ENCODE results near the gene SLCO1B1.
"Not testable (repeated sequence)": the region's sequence is repeated elsewhere in the genome, so short reads cannot be mapped to it uniquely, and the experiment has no call there.

Gene SLCO1B1

DNA sequence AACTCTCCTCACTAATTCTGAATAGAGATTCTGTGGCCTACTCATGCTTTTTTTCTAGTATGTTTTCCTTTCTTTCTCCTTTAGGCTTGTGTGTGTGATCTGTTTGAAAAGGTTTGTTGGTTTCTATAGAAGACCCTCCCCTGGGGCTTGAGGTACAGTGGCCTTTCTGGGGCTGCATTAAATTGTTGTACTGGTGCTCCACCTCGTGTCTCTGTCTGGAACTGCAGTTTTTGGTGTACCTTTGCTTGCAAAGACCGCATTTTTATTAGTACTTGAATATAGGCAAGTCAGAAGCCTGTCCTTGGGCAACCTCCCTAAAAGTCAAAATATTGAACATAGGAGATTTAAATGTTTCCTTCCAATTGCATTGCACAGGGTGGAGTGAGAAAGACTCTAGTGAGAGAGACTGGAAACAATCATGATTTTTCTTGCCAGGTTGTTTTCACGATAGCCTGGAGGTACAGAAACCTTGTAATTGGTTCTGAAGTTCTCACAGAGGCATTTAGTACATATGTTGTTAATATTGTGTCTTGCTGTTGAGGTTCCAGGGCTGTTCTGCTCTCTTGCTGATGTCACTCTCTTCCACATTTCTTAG, 39.0 kb downstream of the SLCO1B1 start:
- DNase-seq, result no peak
- no peaks in the 10 kb centered on the region for H3K36me3 Mint-ChIP-seq (ENCODE audit: low read depth)
- H3K4me1 Mint-ChIP-seq (ENCODE audit: low read depth), result no peaks in the 10 kb centered on the region
- no peaks in the 10 kb centered on the region for H3K27me3 Mint-ChIP-seq
- peaks cover 7% of the 10 kb centered on the region for H3K9me3 Mint-ChIP-seq
- no peak overlapping the region for H3K4me3 Mint-ChIP-seq
- no peak overlapping the region for H3K27ac Mint-ChIP-seq

DNA sequence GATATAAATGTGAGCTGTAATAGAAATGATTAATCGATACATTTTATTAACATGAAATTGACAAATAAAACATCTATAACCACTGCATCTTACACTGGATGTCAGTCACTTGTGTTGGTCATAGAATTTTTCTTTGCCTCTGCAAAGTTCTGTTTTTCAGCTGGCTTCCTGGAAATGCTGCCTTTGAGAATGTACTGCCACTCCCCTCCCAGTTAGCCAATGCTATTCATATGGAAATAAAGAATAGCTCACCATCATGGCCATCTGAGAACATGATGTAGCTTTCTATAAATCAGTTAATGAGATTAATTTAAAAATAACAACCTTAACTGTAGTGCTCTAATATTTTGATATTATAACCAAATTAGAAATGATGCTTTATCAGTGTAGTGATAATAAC, 41.1 kb downstream of the SLCO1B1 start:
- Mint-ChIP-seq H3K4me1 (ENCODE audit: low read depth) (no peaks in the 10 kb centered on the region), H3K36me3 (ENCODE audit: low read depth) (no peaks in the 10 kb centered on the region), H3K27ac (no peak overlapping the region), H3K9me3 (peaks cover 7% of the 10 kb centered on the region), H3K27me3 (no peaks in the 10 kb centered on the region), H3K4me3 (no peak overlapping the region)
- DNase-seq, result no peak

DNA sequence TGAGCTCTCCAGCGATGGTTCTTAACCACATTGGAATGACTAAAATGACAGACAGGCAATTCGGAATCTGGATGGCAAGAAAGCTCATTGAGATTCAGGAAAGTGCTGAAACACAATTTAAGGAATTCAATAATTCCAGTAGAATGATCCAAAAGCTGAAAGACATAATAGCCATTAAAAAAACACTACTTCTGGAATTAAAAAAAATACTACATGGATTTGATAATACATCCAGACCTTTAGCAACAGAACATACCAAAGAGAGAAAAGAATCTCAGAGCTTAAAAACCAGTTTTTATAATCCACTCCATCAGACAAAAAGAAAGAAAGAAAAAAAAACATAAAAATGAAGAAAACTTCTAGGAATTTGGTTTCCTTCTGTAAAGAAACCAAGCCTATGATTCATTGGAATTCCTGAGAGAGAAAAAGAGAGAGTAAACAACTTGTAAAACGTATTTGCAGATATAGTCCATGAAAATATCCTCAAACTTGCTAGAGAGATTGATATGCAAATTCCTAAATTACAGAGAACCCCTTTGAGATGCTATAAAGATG, 52.8 kb downstream of the SLCO1B1 start:
- no peaks in the 10 kb centered on the region for H3K36me3 Mint-ChIP-seq (ENCODE audit: low read depth)
- H3K27ac Mint-ChIP-seq, result no peak overlapping the region
- DNase-seq, result no peak
- no peaks in the 10 kb centered on the region for H3K4me1 Mint-ChIP-seq (ENCODE audit: low read depth)
- H3K9me3 Mint-ChIP-seq, result no peaks in the 10 kb centered on the region
- no peak overlapping the region for H3K4me3 Mint-ChIP-seq
- no peaks in the 10 kb centered on the region for H3K27me3 Mint-ChIP-seq

DNA sequence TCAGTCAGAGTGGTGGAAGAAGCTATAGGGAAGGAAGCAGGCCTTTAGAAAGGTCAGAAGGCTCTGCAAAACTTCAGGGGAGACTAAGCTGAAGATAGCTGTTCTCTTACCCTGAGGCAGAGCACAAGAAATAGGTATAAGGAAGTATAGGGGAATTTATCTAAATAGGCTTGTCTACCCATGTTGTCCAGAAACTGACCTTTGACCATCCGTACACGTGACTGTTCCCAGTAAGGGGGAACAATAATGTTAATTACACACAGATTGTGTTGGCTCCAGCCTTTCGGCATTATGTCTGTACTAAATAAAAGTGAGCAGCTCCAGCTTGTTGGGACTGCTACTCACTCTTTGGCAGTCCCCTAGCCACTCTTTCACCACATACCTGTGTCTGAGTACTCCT, 59.0 kb downstream of the SLCO1B1 start:
- no peaks in the 10 kb centered on the region for H3K27me3 Mint-ChIP-seq
- no peaks in the 10 kb centered on the region for H3K4me1 Mint-ChIP-seq (ENCODE audit: low read depth)
- H3K36me3 Mint-ChIP-seq (ENCODE audit: low read depth), result no peaks in the 10 kb centered on the region
- no peak overlapping the region for H3K27ac Mint-ChIP-seq
- no peak for DNase-seq
- peaks cover 4% of the 10 kb centered on the region for H3K9me3 Mint-ChIP-seq
- no peak overlapping the region for H3K4me3 Mint-ChIP-seq

DNA sequence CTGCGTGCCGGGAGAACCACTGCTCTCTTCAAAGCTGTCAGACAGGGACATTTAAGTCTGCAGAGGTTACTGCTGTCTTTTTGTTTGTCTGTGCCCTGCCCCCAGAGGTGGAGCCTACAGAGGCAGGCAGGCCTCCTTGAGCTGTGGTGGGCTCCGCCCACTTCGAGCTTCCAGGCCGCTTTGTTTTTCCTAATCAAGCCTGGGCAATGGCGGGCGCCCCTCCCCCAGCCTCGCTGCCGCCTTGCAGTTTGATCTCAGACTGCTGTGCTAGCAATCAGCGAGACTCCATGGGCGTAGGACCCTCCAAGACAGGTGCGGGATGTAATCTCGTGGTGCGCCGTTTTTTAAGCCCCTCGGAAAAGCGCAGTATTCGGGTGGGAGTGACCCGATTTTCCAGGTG, 83.4 kb downstream of the SLCO1B1 start:
- not testable (repeated sequence) for H3K36me3 Mint-ChIP-seq (ENCODE audit: low read depth); DNase-seq; H3K27me3 Mint-ChIP-seq; H3K27ac Mint-ChIP-seq; H3K4me1 Mint-ChIP-seq (ENCODE audit: low read depth); H3K9me3 Mint-ChIP-seq; H3K4me3 Mint-ChIP-seq

DNA sequence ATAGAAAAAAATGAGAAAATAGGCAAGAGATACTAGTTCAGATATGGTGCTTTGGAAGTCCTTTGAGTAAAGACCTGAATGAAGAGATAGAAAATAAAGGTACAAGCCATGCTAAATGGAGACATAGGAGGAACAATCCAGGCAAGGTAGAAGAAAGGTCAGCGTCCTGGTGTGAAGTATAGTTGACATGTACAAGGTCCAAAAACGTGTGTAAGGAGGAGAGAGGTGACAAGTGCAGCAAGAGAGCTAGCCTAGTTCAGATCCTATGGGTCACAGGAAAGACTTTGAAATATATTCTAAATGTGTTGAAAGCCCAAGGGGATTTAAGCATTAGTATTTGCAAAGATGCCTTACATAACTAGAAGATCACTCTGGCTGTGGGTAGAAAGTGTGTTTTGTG, 88.2 kb downstream of the SLCO1B1 start:
- H3K9me3 Mint-ChIP-seq, result no peaks in the 10 kb centered on the region
- peaks cover 2% of the 10 kb centered on the region for H3K27me3 Mint-ChIP-seq
- H3K4me1 Mint-ChIP-seq (ENCODE audit: low read depth), result no peaks in the 10 kb centered on the region
- no peak overlapping the region for H3K27ac Mint-ChIP-seq
- DNase-seq, result no peak
- H3K36me3 Mint-ChIP-seq (ENCODE audit: low read depth), result no peaks in the 10 kb centered on the region
- H3K4me3 Mint-ChIP-seq, result no peak overlapping the region

DNA sequence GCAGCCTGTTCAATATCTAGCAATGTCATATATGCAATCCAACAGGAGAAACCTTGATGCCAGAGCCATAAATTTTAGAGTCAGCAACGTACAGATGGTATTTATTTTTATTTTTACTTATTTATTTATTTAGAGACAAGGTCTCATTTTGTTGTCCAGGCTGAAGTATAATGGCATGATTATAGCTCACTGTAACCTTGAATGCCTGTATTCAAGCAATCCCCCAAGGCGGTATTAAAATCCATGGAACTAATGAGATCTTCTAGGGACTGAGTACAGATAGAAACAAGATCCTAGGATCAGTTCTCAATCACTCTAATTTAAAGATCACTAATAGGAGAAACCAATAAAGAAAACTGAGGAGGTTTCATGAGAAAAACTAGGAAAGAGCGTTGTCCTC, 89.3 kb downstream of the SLCO1B1 start:
- H3K27me3 Mint-ChIP-seq, result peaks cover 2% of the 10 kb centered on the region
- no peak overlapping the region for H3K27ac Mint-ChIP-seq
- no peaks in the 10 kb centered on the region for H3K4me1 Mint-ChIP-seq (ENCODE audit: low read depth)
- H3K4me3 Mint-ChIP-seq, result no peak overlapping the region
- no peak for DNase-seq
- no peaks in the 10 kb centered on the region for H3K9me3 Mint-ChIP-seq
- H3K36me3 Mint-ChIP-seq (ENCODE audit: low read depth), result no peaks in the 10 kb centered on the region

DNA sequence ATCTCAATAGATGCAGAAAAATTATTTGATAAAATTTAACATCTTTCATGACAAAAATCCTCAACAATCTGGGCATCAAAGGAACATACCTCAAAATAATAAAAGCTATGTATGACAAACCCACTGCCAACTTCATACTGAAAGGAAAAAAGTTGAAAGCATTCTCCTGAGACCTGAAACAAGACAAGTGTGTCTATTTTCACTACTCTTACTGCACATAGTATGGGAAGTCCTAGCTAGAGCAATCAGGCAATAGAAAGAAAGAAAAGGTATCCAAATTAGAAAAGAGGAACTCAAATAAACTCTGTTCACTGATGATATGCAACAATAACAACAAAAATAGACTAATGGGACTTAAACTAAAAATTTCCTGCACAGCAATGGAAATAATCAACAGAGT, 90.1 kb downstream of the SLCO1B1 start:
- H3K27ac Mint-ChIP-seq, result no peak overlapping the region
- no peak for DNase-seq
- H3K4me3 Mint-ChIP-seq, result no peak overlapping the region
- no peaks in the 10 kb centered on the region for H3K4me1 Mint-ChIP-seq (ENCODE audit: low read depth)
- H3K9me3 Mint-ChIP-seq, result no peaks in the 10 kb centered on the region
- peaks cover 2% of the 10 kb centered on the region for H3K27me3 Mint-ChIP-seq
- H3K36me3 Mint-ChIP-seq (ENCODE audit: low read depth), result no peaks in the 10 kb centered on the region

DNA sequence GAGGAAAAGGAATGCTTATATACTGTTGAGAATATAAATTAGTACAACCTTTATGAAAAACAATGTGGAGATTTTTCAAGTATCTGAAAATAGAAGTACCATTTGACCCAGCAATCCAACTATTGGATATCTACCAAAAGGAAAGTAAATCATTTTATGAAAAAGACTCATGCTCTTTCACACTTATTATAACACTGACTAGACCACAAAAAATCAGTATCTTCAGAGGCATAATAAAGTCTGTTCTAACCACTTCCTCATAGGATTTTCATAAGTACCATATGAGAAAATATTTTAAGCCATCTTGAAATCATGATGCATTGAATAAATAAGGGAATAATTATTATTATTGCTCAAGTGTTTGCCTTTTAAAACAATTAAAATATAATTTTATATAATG, 90.8 kb downstream of the SLCO1B1 start:
- Mint-ChIP-seq H3K36me3 (ENCODE audit: low read depth) (no peaks in the 10 kb centered on the region), H3K27ac (no peak overlapping the region), H3K9me3 (no peaks in the 10 kb centered on the region), H3K27me3 (peaks cover 2% of the 10 kb centered on the region), H3K4me3 (no peak overlapping the region), H3K4me1 (ENCODE audit: low read depth) (no peaks in the 10 kb centered on the region)
- no peak for DNase-seq

DNA sequence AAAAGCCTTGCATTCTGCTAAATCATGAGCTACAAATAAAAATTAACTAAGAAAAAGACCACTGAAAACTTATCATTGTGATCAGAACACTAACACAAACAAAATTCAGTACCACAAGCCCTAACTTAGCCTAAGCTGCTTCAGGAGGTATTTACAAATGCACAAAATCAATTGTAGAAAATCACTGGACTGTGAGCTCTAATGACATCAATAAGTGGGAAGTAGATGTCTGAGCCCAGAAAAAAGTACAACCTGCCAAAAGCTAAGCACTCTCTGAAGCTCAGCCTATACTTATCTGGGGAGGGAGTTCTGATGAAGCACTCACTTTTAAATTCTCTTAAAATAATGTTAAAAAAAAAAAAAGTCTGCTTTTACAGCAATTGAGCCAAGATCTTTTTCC, 92.9 kb downstream of the SLCO1B1 start:
- Mint-ChIP-seq H3K27me3 (peaks cover 2% of the 10 kb centered on the region), H3K27ac (no peak overlapping the region), H3K36me3 (ENCODE audit: low read depth) (no peaks in the 10 kb centered on the region), H3K9me3 (no peaks in the 10 kb centered on the region), H3K4me3 (no peak overlapping the region), H3K4me1 (ENCODE audit: low read depth) (no peaks in the 10 kb centered on the region)
- no peak for DNase-seq

DNA sequence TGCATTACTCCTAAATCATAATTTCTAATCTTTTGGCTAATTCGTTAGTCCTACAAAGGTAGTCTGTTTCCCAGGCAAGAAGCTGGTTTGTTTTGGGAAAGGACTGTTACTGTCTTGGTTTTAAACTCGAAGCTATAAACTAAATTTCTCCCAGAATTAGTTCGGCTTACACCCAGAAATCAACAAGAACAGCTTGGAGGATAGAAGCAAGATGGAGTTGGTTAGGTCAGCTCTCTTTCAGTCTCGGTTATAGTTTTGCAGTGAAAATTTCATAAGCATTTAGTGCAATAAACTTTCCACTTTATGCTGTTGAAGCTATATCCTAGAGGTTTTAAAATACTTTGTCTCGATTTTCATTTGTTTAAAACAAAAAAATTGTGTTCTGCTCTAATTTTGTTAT, 103.4 kb downstream of the SLCO1B1 start:
- Mint-ChIP-seq H3K4me3 (no peak overlapping the region), H3K9me3 (peaks cover 5% of the 10 kb centered on the region), H3K36me3 (ENCODE audit: low read depth) (no peaks in the 10 kb centered on the region), H3K27ac (no peak overlapping the region), H3K4me1 (ENCODE audit: low read depth) (no peaks in the 10 kb centered on the region), H3K27me3 (no peaks in the 10 kb centered on the region)
- no peak for DNase-seq

DNA sequence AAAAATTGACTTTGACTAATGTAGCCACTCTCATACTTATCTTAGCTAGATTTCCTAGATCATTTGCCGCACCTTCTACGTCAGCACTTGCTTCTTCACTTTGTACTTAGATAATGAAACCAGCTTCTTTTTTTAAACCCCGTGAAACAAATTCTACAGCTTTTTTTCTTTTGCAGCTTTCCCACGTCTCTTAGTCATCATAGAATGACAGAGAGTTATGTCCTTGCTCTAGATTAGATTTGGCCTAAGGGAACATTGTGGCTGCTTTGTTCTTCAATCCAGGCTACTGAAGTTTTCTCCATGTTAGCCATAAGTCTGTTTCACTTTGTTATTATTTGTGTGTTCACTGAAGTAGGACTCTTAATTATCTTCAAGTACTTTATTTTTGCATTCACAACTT, 108.9 kb downstream of the SLCO1B1 start:
- H3K27me3 Mint-ChIP-seq, result peaks cover 9% of the 10 kb centered on the region
- no peak overlapping the region for H3K4me3 Mint-ChIP-seq
- H3K27ac Mint-ChIP-seq, result no peak overlapping the region
- no peak for DNase-seq
- no peaks in the 10 kb centered on the region for H3K9me3 Mint-ChIP-seq
- no peaks in the 10 kb centered on the region for H3K36me3 Mint-ChIP-seq (ENCODE audit: low read depth)
- no peaks in the 10 kb centered on the region for H3K4me1 Mint-ChIP-seq (ENCODE audit: low read depth)

DNA sequence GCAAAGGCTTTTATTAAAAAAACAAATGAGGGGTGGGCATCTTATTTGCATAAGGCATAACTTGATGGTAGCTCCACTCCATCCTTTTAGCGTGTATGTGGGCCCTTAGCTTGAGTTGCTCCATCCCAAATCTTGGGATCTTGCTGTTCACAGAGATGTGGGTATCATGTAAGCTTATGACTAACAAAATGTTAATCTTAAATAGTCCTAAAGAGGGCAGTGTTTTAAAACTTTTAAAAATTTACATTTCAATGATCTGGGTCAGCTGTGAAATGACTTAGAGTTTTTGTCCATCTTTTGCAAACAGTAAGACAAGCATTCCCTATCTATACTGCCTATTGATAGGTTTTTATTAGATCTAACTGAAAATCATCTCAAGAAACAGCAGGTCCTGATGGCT, 117.7 kb downstream of the SLCO1B1 start:
- H3K4me3 Mint-ChIP-seq, result no peak overlapping the region
- H3K9me3 Mint-ChIP-seq, result no peaks in the 10 kb centered on the region
- peaks cover 3% of the 10 kb centered on the region for H3K27me3 Mint-ChIP-seq
- no peaks in the 10 kb centered on the region for H3K36me3 Mint-ChIP-seq (ENCODE audit: low read depth)
- H3K4me1 Mint-ChIP-seq (ENCODE audit: low read depth), result no peaks in the 10 kb centered on the region
- H3K27ac Mint-ChIP-seq, result no peak overlapping the region
- no peak for DNase-seq

DNA sequence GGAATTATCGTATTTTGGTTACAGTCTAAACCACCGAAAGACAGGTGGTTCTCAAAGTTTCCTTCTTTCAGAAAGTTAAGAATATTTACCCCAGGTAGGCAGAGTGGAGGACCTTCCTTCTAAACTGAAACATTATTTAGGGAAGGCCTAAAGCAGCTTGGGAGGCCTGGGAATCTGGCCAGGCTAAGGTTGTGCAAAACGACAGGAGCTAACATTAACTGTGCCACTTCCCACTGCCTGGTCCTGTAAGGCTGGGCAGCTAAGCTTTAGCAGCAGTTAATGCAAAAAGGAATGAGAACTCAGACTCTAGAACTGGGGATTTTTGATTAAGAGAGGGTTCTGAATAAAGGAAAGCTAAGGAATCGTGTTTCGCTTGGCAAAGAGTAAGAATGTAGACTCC, 121.1 kb downstream of the SLCO1B1 start:
- no peak overlapping the region for H3K27ac Mint-ChIP-seq
- H3K4me3 Mint-ChIP-seq, result no peak overlapping the region
- no peaks in the 10 kb centered on the region for H3K4me1 Mint-ChIP-seq (ENCODE audit: low read depth)
- H3K9me3 Mint-ChIP-seq, result peaks cover under 1% of the 10 kb centered on the region
- H3K36me3 Mint-ChIP-seq (ENCODE audit: low read depth), result no peaks in the 10 kb centered on the region
- no peak for DNase-seq
- peaks cover 3% of the 10 kb centered on the region for H3K27me3 Mint-ChIP-seq

DNA sequence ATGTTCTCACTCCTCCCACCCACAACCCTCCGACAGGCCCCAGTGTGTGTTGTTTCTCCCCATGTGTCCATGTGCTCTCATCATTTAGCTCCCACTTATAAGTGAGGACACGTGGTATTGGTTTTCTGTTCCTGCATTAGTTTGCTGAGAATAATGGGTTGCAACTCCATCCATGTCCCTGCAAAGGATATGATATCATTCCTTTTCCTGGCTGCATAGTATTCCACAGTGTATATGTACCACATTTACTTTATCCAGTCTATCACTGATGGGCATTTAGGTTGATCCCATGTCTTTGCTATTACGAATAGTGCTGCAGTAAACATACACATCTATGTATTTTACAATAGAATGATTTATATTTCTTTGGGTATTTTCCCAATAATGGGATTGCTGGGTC, 126.2 kb downstream of the SLCO1B1 start:
- Mint-ChIP-seq H3K9me3 (peaks cover 8% of the 10 kb centered on the region), H3K4me3 (no peak overlapping the region), H3K4me1 (ENCODE audit: low read depth) (no peaks in the 10 kb centered on the region), H3K27ac (no peak overlapping the region), H3K27me3 (peaks cover 4% of the 10 kb centered on the region), H3K36me3 (ENCODE audit: low read depth) (no peaks in the 10 kb centered on the region)
- DNase-seq, result no peak

DNA sequence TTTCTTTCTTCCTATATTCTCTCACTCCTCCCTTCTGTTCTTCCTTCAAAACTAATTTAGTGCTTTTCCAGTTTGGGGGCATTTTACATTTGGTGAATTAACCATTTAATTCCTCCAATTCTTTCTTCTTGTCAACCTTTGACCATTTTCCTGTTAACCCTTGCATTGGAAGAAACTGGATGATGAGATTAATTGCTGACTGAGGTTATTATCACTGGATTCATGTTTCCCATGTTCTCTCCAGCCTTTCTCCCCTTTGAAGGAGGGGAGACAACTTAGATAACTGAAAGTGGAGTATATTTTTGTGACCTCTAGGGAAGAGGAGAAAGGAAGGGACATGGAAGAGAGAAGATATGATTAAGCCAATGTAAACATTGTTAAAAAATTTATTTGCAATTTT, 133.2 kb downstream of the SLCO1B1 start:
- DNase-seq, result no peak
- no peak overlapping the region for H3K27ac Mint-ChIP-seq
- H3K27me3 Mint-ChIP-seq, result peaks cover 10% of the 10 kb centered on the region
- no peak overlapping the region for H3K4me3 Mint-ChIP-seq
- H3K9me3 Mint-ChIP-seq, result no peaks in the 10 kb centered on the region
- H3K4me1 Mint-ChIP-seq (ENCODE audit: low read depth), result no peaks in the 10 kb centered on the region
- H3K36me3 Mint-ChIP-seq (ENCODE audit: low read depth), result no peaks in the 10 kb centered on the region
